Glomerular visceral epithelial cell (primary cell): ENCODE data around the gene FER.
"Not testable (repeated sequence)": the region's sequence is repeated elsewhere in the genome, so short reads cannot be mapped to it uniquely, and the experiment has no call there.

Source experiments
- DNase-seq: peaks from one replicate; pipeline ENCODE4 v3.0.0-alpha.2; 2016; ENCODE audit errors: extremely low spot score

The FER gene

GRCh38 chr5:108747774-108748400 lies at the start of gene FER:
FER (plus strand) TSS chr5:108747897; CDS start chr5:108798183, 50,286 bp downstream.
- peak; percentile 84 for DNase-seq

- DNase-seq = not testable (repeated sequence)
Observed at GRCh38 chr5:108700388-108700787, 47.3 kb upstream of the FER start.

- no peak for DNase-seq
Observed at GRCh38 chr5:108700930-108701329, 46.8 kb upstream of the FER start.

- no peak for DNase-seq
Observed at GRCh38 chr5:108702546-108702945, 45.2 kb upstream of the FER start.

GRCh38 chr5:108703313-108703712 lies 44.4 kb upstream of the FER start:
- DNase-seq = no peak

- DNase-seq = no peak
Observed at GRCh38 chr5:108707141-108707540, 40.6 kb upstream of the FER start.

- no peak for DNase-seq
Observed at GRCh38 chr5:108711898-108712297, 35.8 kb upstream of the FER start.

- DNase-seq = no peak
Observed at GRCh38 chr5:108715408-108715807, 32.3 kb upstream of the FER start.

GRCh38 chr5:108720391-108720790 lies 27.3 kb upstream of the FER start:
- peak; percentile 7 for DNase-seq

- no peak for DNase-seq
Observed at GRCh38 chr5:108726446-108727235, 21.1 kb upstream of the FER start.

- DNase-seq = no peak
Observed at GRCh38 chr5:108727236-108727650, 20.5 kb upstream of the FER start.

GRCh38 chr5:108727651-108728565 lies 19.8 kb upstream of the FER start:
- DNase-seq = peak; percentile 94

- DNase-seq = no peak
Observed at GRCh38 chr5:108728566-108729241, 19.0 kb upstream of the FER start.

GRCh38 chr5:108729242-108729615 lies 18.5 kb upstream of the FER start:
- no peak for DNase-seq

GRCh38 chr5:108730617-108731340 lies 16.9 kb upstream of the FER start:
- DNase-seq = no peak

- no peak for DNase-seq
Observed at GRCh38 chr5:108735790-108736189, 11.9 kb upstream of the FER start.

- no peak for DNase-seq
Observed at GRCh38 chr5:108736855-108737254, 10.8 kb upstream of the FER start.

- DNase-seq = no peak
Observed at GRCh38 chr5:108739376-108739775, 8.3 kb upstream of the FER start.

- no peak for DNase-seq
Observed at GRCh38 chr5:108739906-108740305, 7.8 kb upstream of the FER start.

- no peak for DNase-seq
Observed at GRCh38 chr5:108743319-108743718, 4.4 kb upstream of the FER start.

GRCh38 chr5:108743846-108744245 lies 3.9 kb upstream of the FER start:
- DNase-seq = no peak
